GM18502 (cell line): Measurements from ENCODE around the gene MMP3.

ENCODE experiments used
- ATAC-seq: cut with Tn5 transposase; IDR thresholded peaks from one replicate; pipeline ENCODE4 v1.9.1; 2021; ENCODE audit warnings: mild to moderate bottlenecking; ENCODE audit not compliant: unreplicated experiment, poor library complexity

Gene MMP3

GRCh38 chr11:102793677-102794290 is 49.6 kb downstream of the MMP3 start:
- no peak for ATAC-seq

- no peak for ATAC-seq
Measured at GRCh38 chr11:102792604-102793003, 50.8 kb downstream of the MMP3 start.

GRCh38 chr11:102791271-102792036 is 52.0 kb downstream of the MMP3 start:
- ATAC-seq, result no peak

- no peak for ATAC-seq
Measured at GRCh38 chr11:102788334-102788995, 54.9 kb downstream of the MMP3 start.
